Esophagus muscularis mucosa (tissue), 4 donors: Measurements from ENCODE around the gene INPP5A. TPM values are rescaled to one million over a fixed set of nuclear protein-coding genes. Genes with fewer than 3 reads are reported as not detected.
"Not testable (repeated sequence)": the region's sequence is repeated elsewhere in the genome, so short reads cannot be mapped to it uniquely, and the experiment has no call there.

ENCODE experiments used
- DNase-seq: peaks from one replicate; pipeline ENCODE4 v3.0.0-alpha.2; 2017; ENCODE audit errors: extremely low spot score
- H3K27ac ChIP-seq, 4 donors: fragments of 200-600 bp; sonication (generic); replicated peaks in 1 of 4; 1 replicate in 3 of 4; 2 replicates in 1 of 4; pipeline ENCODE4 v1.5.1; 2016 to 2019; ENCODE audit warnings: mild to moderate bottlenecking in 1 of 4
- H3K27me3 ChIP-seq, 4 donors: fragments of 200-600 bp; sonication (generic); one replicate each; pipeline versions ENCODE4 v1.5.1 to v1.6.0; 2016 to 2019
- H3K36me3 ChIP-seq, 4 donors: fragments of 200-600 bp; sonication (generic); one replicate each; pipeline ENCODE4 v1.5.1; 2016 to 2019
- H3K4me1 ChIP-seq, 4 donors: fragments of 200-600 bp; sonication (generic); one replicate each; pipeline ENCODE4 v1.5.1; 2016 to 2019
- H3K4me3 ChIP-seq, 4 donors: fragments of 200-600 bp; sonication (generic); 1 replicate in 2 of 4; 2 replicates in 2 of 4; pipeline ENCODE4 v1.5.1; 2016 to 2019; ENCODE audit warnings: mild to moderate bottlenecking in 4 of 4, moderate library complexity in 1 of 4
- H3K9me3 ChIP-seq, 4 donors: fragments of 200-600 bp; sonication (generic); 1 replicate in 3 of 4; 2 replicates in 1 of 4; pipeline ENCODE4 v1.5.1; 2016 to 2019
- EP300 ChIP-seq: sonication (generic); formaldehyde crosslinking; IDR thresholded peaks from one replicate; pipeline ENCODE4 v1.6.1; 2017; ENCODE audit warnings: antibody characterized with exemption
- POLR2A ChIP-seq: fragments of 450-650 bp; IDR thresholded peaks from one replicate; pipeline ENCODE4 v1.6.1; 2017; ENCODE audit warnings: antibody characterized with exemption, moderate library complexity, mild to moderate bottlenecking, low read depth
- POLR2AphosphoS5 ChIP-seq, 2 donors: sonication (generic); formaldehyde crosslinking; IDR thresholded peaks; one replicate each; pipeline ENCODE4 v1.6.1; 2017; ENCODE audit warnings: antibody characterized with exemption in 2 of 2
- WGBS: methylation state at CpG from one replicate; pipeline ENCODE4 v1.1.5; 2018; 5-methylcytosine and 5-hydroxymethylcytosine counted together
- intact Hi-C: fragments of 100-400 bp; cut with DNase I; formaldehyde crosslinking; loops from one replicate; pipeline ENCODE4 v1.15.1; 2023
- total RNA-seq, 4 donors: library from RNA; depleted of rRNA; stranded (reverse); fragments of >200 nt; gene quantifications; one replicate each; pipeline versions ENCODE4 v1.1.0 to v1.2.1, GENCODE V29; 2016
- TF ChIP-seq, protein P1 (sequence below), 3 experiments: fragments of 200-600 bp in 2 of 3; fragments of 450-650 bp in 1 of 3; sonication (generic) in 2 of 3; IDR thresholded peaks; one replicate each; pipeline ENCODE4 v1.5.1; 2017 to 2019; ENCODE audit warnings: antibody characterized with exemption in 3 of 3, mild to moderate bottlenecking in 2 of 3, moderate library complexity in 1 of 3

INPP5A gene
- total RNA-seq, 4 donors from 2014 or later: 234 to 301 (median 245) TPM

DNA sequence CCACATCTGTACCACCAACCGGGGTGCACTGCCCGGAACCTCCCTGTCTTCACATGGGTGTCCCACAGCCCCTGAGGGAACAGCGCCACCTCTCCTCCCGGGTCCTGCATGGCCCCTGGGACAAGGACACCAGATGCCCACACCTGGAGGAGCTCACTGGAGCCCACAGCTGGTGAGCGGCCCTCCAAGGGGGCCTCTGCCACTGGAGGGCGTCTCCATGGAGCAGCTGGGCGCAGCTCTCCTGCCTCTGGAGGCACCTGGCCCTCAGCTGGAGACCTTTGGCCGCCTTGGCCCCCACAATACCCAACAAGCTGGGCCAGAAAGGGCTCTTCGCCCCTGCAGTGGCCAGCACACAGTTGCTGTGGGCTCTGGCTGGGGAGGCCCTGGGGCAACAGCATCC lies 255.6 kb downstream of the INPP5A start:
- DNase-seq: no peak
- no peaks in the 10 kb centered on the region for H3K36me3 ChIP-seq
- H3K9me3 ChIP-seq: no peaks in the 10 kb centered on the region
- intact Hi-C loops: no loop called here
- H3K27me3 ChIP-seq: peaks cover 0 to 50% (median 13%) of the 10 kb centered on the region in 4 donors
- 89% methylated on average over 8 of the region's 9 CpGs for WGBS
- H3K27ac ChIP-seq: no peak overlapping the region
- H3K4me3 ChIP-seq: no peak overlapping the region
- TF ChIP-seq EP300 (no peak), POLR2A (no peak), POLR2AphosphoS5 (IDR thresholded peaks at IDR 0.05) (no peak)
- TF ChIP-seq, protein P1, sequence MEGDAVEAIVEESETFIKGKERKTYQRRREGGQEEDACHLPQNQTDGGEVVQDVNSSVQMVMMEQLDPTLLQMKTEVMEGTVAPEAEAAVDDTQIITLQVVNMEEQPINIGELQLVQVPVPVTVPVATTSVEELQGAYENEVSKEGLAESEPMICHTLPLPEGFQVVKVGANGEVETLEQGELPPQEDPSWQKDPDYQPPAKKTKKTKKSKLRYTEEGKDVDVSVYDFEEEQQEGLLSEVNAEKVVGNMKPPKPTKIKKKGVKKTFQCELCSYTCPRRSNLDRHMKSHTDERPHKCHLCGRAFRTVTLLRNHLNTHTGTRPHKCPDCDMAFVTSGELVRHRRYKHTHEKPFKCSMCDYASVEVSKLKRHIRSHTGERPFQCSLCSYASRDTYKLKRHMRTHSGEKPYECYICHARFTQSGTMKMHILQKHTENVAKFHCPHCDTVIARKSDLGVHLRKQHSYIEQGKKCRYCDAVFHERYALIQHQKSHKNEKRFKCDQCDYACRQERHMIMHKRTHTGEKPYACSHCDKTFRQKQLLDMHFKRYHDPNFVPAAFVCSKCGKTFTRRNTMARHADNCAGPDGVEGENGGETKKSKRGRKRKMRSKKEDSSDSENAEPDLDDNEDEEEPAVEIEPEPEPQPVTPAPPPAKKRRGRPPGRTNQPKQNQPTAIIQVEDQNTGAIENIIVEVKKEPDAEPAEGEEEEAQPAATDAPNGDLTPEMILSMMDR (IDR thresholded peaks at IDR 0.05): no peak
- peaks cover under 1 to 6% (median 6%) of the 10 kb centered on the region in 4 donors for H3K4me1 ChIP-seq

DNA sequence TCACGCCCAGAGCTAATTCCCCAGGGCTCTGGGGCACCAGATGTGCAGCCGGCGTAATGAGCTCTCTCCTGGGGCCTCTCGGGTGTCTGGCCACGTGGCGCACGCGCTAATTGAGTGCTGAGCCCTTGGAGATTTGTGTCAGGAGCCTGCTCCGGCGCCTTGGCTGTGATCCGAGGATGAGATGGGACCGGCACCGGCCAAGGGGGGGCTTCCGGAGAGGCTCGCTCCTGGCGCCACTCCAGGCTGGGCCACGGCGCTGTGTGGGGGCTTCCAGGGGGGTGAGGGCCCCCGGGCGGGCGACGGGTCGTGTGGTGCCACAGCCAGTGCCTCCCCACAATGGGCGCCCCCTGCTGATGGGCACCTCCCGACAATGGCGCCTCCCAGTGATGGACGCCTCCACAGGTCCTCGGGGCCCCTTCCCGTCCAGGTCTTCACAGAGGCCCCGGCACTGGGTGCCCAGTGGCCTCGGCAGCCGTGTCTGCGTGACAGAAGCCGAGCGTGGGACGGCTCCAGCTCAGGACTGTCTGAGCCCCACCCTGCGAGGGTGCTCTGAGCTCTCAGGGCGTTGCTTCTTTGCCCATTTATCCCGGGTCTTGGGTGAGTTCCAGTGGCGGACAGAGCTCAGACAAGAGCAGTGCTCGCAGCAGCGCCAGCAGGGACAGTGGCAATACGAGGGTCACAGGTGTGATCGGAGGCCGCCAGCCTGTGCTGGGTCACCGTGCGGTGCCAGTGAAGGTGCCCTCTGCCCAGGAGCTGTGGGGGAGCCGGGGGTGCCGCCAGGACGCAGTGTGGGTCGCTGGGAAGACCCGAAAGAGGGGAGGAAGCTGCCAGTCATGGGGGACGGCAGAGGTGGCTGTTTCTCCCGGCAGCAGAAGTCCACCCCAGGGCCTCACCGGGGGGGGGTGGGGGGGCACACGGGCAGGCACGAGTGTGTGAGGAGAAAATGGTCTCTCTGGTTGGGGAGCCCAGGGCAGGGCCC lies 256.6 kb downstream of the INPP5A start:
- DNase-seq: no peak

DNA sequence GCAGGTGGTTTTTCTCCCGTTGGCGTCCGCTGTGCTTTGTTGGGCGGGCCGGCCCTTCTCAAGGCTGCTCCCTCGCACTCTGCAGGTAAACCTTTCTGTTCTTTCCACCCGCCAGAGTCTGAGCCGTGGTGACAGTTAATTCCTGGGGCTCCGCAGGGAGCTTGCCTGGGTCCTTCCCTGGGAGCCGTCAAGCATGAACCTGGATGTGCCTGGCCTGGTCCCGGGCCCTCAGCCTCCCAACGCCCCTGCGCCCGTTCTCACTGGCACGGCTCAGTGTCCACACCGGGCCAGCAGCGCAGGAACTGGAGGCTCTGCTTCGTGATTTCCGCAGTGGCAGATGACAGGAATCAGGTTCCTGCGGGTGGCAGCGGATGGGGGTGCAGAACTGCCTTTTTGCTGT lies 259.3 kb downstream of the INPP5A start:
- no peak for TF ChIP-seq POLR2A
- no peak for TF ChIP-seq POLR2AphosphoS5 (IDR thresholded peaks at IDR 0.05)
- TF ChIP-seq, protein P1 (IDR thresholded peaks at IDR 0.05): no peak
- no peak for TF ChIP-seq EP300
- H3K9me3 ChIP-seq: peaks cover 0 to 6% (median 3%) of the 10 kb centered on the region in 4 donors
- no peaks in the 10 kb centered on the region for H3K36me3 ChIP-seq
- DNase-seq: no peak
- H3K4me1 ChIP-seq: no peaks in the 10 kb centered on the region
- H3K4me3 ChIP-seq: no peak overlapping the region
- H3K27ac ChIP-seq: no peak overlapping the region
- H3K27me3 ChIP-seq: peaks cover 0 to 21% (median 0%) of the 10 kb centered on the region in 4 donors
- intact Hi-C loops: no loop called here
- WGBS: 56% methylated on average over 10 of the region's 21 CpGs

More for the DNA sequence above, 256.6 kb downstream of the INPP5A start:
- Histone ChIP-seq H3K27ac (no peak overlapping the region), H3K4me3 (no peak overlapping the region), H3K36me3 (no peaks in the 10 kb centered on the region), H3K9me3 (no peaks in the 10 kb centered on the region), H3K4me1 (no peaks in the 10 kb centered on the region), H3K27me3 (peaks cover 0 to 41% (median 5%) of the 10 kb centered on the region in 4 donors)
- WGBS: 86% methylated on average over 19 of the region's 57 CpGs
- TF ChIP-seq POLR2A (no peak), EP300 (no peak), POLR2AphosphoS5 (IDR thresholded peaks at IDR 0.05) (no peak)
- TF ChIP-seq, protein P1 (IDR thresholded peaks at IDR 0.05): no peak
- intact Hi-C loops: no loop called here

DNA sequence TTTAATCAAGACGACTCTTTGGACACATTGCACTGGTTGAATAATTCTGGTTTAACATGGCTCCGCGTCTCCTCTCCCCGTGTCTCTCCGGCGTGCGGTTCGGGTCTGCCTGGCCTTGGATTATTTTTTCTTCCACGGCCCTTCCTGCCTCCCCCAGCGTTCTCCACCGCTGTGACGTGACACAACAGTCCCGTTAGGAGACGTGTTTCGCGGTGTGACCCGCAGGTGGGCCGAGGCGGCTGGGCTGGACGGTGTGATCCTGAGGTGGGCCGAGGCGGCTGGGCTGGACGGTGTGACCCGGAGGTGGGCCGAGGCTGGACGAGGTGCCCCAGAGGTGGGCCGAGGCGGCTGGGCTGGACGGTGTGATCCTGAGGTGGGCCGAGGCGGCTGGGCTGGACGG lies 260.4 kb downstream of the INPP5A start:
- 90% methylated on average over 21 of the region's 32 CpGs for WGBS
- H3K9me3 ChIP-seq, H3K36me3 ChIP-seq, DNase-seq, H3K4me3 ChIP-seq, H3K4me1 ChIP-seq, H3K27ac ChIP-seq, intact Hi-C loops: not testable (repeated sequence)
- peaks cover 0 to 20% (median 0%) of the 10 kb centered on the region in 4 donors for H3K27me3 ChIP-seq

DNA sequence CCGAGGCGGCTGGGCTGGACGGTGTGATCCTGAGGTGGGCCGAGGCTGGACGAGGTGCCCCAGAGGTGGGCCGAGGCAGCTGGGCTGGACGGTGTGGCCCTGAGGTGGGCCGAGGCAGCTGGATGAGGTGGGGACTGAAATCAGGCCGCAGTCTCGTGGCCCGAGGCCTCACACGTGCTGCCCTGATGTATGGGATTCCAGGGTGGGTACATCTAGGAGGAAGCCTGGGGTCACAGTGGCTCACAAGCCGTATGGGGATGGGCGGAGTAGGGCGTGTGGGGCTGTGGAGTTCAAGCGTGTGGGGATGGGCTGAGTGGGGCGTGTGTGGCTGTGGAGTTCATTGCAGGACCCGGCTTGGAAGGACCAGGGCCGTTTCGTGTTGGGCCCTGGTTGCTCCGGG lies 260.8 kb downstream of the INPP5A start:
- TF ChIP-seq, protein P1 (IDR thresholded peaks at IDR 0.05): no peak
- TF ChIP-seq POLR2AphosphoS5 (IDR thresholded peaks at IDR 0.05): no peak
- no peak for TF ChIP-seq EP300
- TF ChIP-seq POLR2A: no peak
- intact Hi-C loops: no loop called here
- H3K27me3 ChIP-seq: peaks cover 0 to 16% (median 0%) of the 10 kb centered on the region in 4 donors
- 91% methylated on average over 17 of the region's 21 CpGs for WGBS
- H3K4me1 ChIP-seq: no peaks in the 10 kb centered on the region
- H3K36me3 ChIP-seq: no peaks in the 10 kb centered on the region
- peaks cover 0 to 9% (median 7%) of the 10 kb centered on the region in 4 donors for H3K9me3 ChIP-seq
- H3K4me3 ChIP-seq: no peak overlapping the region
- DNase-seq: no peak
- H3K27ac ChIP-seq: no peak overlapping the region
